ENCODE measurements around the gene CARHSP1.

- no peak for TF ChIP-seq CTCF (IDR thresholded peaks at IDR 0.05; ENCODE audit: insufficient read depth, low read depth, low read length)
- no peak for TF ChIP-seq EZH2 (IDR thresholded peaks at IDR 0.05; ENCODE audit: insufficient read depth, low read length)
These were observed 26.0 kb upstream of the CARHSP1 start for GRCh38 chr16:8894736-8895334.
